Jurkat, Clone E6-1 (cell line): Measurements from ENCODE around the gene DNASE1L2.

Source experiments
- DNase-seq: peaks from one replicate; pipeline ENCODE4 v3.0.0-alpha.2; 2011; ENCODE audit warnings: low read depth, low spot score
- H3K4me3 ChIP-seq: 2 replicates; pipeline ENCODE4 v1.5.1; 2011; ENCODE audit warnings: mild to moderate bottlenecking, low read length, control low read depth, moderate library complexity

DNASE1L2 gene

DNA sequence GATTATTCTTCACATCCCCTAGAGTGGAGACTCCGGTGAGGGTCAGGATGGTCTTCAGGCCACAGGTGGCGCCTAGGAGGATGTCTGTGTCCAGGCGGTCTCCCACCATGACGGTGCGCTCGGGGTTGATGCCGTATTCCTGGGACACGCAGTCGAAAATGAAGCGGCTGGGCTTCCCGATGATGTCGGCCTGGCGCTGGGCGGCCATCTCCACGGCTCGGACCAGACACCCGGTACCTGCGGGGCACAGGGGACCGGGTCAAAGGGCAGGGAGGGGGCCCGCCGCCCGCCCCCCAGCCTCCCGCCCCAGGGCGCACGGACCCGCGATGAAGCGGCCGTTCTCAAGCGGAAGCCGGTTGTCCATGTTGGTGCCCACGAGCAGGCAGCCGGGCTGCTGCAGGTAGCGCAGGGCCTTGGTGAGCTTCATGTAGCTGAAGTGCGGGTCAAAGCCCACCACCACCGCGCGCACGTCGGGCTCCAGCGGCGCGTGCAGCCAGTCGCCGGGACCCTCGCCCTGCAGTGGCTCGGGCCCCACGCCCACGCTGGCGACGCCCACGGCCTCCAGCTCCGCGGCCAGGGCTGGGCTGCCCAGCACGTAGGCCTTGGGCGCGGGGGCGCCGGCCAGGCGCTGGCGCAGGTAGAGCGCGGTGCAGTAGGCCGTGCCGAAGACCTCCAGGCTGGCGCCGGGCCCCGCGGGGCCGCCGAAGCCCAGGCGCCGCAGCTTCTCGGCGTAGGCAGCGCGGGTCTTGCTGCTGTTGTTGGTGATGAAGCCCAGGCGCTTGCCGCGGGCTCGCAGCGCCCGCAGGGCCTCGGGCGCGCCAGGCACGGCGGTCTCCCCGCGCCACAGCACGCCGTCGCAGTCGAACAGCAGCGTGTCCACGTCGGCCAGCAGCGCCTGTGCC lies 22.2 kb upstream of the DNASE1L2 start:
- no peak for DNase-seq
- peak overlapping the region; percentile 60 for H3K4me3 ChIP-seq

DNA sequence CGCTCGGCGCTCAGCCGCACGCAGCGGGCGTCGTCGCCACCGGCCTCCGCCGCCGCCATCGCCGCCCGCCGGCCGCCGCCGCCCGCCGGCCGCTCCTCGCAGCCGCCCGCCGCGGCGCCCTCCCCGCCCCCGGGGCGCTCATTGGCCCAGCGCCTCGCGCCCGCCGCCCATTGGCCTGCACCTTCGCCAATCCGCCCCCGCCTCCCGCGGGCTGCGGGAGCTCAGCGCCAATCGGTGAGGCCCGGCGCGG lies 21.6 kb upstream of the DNASE1L2 start, which contains the start of gene PGP:
Gene PGP, minus strand, starts transcription at position 122 of the 250 bp plus-strand sequence. Its CDS starts 63 bp downstream, at position 59.
- no peak for DNase-seq
- peak within 1 kb of the TSS; percentile 92 for H3K4me3 ChIP-seq

DNA sequence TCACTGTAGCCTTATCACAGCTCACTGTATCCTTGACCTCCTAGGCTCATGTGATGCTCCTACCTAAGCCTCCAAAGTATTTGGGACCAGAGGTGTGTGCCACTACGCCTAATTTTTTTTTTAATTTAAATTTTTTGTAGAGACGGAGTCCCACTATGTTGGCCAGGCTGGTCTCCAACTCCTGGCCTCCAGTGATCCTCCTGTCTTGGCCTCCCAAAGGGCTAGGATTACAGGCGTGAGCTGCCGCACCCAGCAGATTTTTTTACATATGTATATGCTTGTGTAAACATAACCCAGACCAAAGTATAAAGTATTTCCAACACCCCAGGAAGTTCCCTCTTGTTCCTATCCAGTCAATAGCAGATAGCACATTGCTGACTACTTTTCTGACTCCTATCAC lies 19.9 kb upstream of the DNASE1L2 start:
- H3K4me3 ChIP-seq = peak overlapping the region; percentile 92
- DNase-seq = no peak

DNA sequence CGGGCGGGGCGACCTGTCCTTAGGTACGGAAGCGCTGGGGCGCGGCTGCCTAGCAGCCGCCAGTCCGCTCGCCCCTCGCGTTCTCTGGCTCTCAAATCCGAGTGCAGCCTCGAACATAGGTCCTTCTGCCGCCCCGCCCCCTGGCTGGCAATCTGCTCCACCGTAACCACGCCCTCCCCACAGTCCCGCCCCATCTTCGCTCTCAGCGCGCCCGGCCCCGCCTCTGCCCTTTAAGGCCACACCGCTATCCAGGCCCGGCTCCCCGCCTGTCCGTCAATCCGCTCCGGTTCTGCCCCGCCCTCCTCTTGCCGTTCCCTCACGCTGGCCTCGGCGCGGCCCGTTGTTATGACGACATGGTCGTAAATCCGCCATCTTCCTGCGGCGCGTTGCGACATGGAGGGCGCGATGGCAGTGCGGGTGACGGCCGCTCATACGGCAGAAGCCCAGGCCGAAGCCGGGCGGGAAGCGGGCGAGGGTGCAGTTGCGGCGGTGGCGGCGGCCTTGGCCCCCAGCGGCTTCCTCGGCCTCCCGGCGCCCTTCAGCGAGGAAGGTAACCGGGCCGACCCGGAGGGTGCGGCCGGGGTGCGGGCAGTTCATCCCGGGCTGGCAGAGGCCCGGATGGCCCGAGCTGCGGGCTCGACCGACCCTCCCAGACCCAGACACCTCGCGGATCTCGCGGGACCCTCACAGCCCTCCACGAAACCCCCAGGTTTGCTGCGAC lies 12.9 kb upstream of the DNASE1L2 start, which contains the start of gene E4F1:
Gene E4F1, plus strand, starts transcription at position 371 of the 721 bp plus-strand sequence. Its CDS starts 23 bp downstream, at position 394.
- peak; percentile 99 for DNase-seq
- peak within 1 kb of the TSS; percentile 89 for H3K4me3 ChIP-seq

DNA sequence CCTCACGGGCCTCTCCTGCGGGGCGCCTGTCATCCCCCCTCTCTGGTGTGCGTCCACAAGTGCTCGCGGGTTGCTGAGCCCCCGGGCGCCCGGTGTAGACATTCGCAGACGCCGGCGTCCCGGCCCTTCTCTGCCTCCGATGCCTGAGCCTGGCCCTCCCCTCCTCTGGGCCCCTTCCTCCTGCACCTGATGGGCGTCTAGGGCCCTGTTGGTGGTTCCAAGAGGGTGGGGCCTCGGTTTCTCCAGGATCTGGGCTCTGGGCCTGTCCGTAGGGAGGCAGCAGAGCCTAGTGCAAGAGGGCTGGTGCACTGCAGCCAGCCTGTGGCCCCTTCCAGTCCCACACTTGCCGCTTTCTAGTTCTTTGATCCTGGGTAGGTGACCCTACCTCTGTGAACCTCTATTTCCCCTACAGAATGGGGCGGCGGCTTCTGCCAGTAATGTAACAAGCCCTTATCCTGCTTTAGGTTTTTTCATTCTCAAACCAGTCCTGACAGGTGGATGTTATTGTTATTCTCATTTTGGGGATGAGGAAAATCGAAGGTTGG lies 12.2 kb upstream of the DNASE1L2 start:
- no peak for DNase-seq
- H3K4me3 ChIP-seq = peak overlapping the region; percentile 89

DNA sequence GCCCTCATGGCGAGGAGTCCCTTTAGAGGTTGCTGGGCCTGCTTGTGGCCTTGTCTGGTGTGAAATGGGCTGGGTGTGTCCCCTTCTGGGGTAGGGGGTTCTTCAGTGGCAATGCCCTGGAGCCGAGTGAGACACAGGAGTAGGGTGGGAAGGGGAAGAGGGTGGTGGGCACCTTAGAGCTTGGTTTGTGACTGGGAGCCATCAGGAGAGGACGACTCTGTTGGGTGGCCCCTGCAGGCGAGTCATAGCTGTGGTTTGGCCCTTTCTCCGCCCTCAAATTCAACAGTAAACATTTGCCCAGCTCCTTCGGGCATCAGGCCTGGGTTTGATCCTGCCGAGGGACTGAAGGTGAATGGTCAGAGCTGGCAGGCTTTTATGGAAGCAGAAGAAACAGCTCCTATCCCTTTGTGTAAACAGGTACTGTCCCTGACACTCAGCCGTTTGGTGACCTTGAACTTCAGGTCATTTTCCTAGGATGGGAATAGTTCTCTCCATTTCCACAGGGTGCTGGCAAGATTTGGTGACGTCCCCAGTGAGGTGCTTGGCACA lies 9.9 kb upstream of the DNASE1L2 start:
- H3K4me3 ChIP-seq = no peak overlapping the region
- DNase-seq = no peak

DNA sequence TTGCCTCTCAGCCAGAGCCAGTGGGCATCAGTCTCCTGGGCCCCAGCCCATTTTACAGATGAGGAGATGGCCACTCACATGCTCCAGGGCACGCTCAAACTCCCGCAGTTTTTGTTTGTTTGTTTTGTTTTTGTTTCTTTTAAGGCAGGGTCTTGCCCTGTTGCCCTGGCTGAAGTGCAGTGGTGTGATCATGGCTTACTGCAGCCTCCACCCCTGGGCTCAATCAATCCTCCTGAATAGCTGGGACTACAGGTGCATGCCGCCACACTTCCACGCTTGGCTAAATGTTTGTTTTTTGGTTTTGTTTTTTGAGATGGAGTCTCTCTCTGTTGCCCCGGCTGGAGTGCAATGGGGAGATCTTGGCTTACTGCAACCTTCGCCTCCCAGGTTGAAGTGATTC lies 9.3 kb upstream of the DNASE1L2 start:
- no peak for DNase-seq
- H3K4me3 ChIP-seq = no peak overlapping the region

DNA sequence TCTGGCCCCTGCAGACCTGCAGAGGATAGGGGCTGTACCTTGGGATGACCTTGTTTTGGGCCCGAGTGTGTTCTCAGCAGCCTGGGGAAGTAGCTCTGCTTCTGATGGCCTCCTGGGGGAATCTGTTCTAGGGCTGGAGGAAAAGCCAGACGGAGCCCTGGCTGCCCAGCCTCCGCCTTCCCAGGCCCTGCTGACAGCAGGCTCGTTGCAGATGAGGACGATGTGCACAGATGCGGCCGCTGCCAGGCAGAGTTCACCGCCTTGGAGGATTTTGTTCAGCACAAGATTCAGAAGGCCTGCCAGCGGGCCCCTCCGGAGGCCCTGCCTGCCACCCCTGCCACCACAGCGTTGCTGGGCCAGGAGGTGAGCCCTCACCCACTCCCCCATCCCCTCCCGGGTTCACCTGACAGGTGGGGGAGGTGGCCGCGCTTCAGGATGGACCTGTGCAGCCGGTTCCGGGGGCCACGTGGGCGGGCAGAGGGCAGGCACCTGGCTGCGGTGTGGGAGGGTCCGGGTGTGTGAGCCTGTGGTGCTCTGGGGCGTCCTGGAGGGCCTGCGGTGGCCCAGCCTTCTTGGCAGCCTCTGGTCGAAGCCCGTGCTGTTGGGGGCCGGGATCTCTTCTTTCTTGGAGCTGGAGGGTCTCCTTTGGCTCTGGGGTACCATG lies 8.0 kb upstream of the DNASE1L2 start:
- DNase-seq = no peak
- H3K4me3 ChIP-seq = no peak overlapping the region

DNA sequence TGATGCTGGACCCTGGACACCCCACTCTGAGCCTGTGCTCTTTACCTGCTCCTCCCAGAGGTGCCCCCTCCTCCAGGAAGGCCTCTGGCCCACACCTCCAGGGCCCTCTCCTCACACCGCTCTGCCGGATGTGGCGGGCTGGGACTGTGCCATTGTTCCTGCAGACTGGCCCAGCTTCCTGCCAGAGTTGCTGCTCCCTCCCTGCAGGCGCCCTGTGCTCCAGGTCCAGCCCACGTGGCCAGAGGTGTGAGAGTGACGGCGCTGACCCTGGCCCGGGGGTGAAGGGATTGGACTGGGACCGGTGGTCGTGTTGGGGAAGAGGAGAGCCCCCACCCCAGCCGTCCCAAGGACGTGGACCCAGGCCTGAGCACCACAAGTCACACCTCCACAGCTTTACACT lies 7.2 kb upstream of the DNASE1L2 start:
- DNase-seq = no peak
- H3K4me3 ChIP-seq = no peak overlapping the region

DNA sequence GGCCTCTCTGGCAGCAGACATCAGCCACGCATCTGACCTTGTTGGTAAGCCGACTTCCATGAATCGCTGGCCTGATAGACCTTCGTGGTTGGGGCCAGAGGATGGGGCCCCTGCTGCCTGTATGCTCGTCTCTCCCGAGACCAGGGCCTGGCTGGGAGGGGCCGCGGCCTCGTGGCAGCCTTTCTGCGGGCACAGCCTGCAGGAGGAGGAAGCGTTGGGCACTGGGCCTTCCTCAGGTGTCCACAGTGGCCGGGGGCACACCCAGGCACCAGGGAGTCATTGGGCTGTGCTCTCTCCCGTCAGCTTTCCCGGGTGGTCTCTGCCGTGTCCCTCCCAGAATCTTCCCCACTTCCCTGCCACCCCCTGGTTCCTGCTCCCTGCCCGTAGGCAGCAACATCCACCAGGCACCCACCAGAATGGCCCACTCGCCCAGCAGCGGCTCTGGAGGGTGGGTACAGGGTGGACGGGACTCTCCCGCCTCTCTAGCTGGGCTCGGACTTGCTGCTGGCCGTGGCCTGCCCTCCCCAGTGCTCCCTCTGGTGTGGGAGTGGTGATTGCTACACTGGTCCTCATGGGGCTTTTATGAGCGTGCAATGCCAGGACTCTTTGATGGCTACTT lies 6.5 kb upstream of the DNASE1L2 start:
- H3K4me3 ChIP-seq = no peak overlapping the region
- DNase-seq = no peak

DNA sequence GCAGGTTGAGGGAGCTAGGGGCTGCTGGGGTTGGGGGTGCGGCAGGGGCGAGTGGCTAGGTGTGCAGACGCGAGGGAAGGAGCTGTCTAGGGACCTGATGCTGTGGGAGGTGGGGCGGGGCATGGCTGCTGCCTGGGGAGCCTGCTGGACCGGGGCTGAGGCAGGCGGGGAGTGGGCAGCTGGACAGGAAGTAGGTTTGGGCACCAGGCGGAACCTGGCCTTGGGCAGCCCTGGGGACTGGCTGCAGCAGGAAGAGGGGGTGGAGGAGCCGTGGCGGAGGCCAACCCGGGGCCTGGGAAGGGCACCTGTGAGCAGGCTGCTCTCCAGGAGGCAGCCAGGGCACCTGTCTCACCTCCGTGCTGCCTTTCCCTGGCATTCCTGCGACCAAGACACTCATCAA lies 5.9 kb upstream of the DNASE1L2 start:
- no peak overlapping the region for H3K4me3 ChIP-seq
- no peak for DNase-seq

DNA sequence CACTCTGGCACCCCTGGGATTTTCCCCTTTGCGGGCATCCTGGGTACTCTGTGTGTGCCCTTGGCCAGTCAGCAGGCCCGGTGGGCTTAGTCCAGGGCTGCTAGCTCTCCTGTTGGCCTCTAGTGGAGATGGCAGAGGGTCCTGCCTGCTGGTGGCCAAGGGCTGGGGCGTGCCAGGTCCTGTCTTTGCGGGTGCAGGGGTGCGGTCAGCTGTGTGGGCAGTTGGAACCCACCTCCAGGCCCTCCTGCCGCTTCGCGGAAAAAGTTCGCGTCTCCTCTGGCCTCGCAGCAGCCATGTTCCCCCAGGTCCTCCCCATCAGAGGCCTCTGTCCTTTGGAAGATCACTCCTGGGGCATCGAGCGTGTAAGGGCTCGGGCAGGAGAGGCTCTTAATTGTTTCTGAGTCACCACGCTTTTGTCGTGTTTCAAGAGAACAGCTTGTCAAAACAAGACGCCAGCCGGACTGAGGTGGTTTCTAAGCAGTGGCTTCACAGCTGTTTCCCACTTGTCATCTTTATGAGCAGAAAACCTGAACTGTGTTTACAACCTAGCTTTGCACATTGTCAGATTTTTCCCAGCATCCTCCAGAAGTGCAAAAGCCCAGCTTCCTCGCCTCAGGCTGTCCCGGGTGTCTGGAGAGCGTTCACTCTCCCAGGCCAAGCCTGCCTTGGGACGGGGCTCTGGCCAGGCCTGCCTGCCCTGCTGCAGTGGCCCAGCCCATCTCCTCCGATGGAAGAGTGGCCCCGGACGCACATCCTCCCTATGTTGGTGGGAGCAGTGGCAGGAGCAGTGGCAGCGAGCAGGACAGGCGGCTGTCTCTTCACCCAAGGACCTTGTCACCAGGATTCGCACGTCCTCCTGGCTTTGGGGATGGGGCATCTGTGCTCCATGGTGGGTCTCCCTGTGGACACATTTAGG lies 5.0 kb upstream of the DNASE1L2 start:
- no peak for DNase-seq
- H3K4me3 ChIP-seq = no peak overlapping the region

DNA sequence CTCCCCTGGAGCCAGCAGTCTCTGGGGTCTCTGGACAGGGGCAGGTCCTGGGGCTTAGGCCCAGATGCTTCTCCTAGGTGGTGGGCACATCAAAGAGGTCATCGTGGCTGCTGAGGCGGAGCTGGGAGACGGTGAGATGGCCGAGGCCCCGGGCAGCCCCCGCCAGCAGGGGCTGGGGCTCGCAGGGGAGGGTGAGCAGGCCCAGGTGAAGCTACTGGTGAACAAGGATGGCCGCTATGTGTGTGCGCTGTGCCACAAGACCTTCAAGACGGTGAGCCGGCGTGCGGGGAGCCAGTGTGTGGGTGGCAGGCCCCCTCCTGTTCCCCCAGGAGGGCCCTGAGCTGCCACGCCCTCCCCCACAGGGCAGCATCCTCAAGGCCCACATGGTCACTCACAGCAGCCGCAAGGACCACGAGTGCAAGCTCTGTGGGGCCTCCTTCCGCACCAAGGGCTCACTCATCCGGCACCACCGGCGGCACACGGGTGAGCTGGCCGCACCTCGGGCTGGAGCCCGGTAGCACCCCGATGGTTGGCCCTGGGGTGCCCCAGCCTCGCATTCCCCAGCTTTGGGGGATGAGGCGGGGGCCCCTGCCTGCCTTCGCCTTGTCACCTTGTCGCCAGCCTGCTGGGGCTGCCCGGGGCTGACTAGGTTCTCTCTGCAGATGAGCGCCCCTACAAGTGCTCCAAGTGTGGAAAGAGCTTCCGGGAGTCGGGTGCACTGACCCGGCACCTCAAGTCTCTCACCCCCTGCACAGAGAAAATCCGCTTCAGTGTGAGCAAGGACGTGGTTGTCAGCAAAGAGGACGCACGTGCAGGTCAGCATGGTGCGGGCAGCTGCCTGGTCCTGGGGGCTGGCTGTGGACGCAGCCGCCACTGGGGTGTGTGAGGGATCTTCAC lies 3.9 kb upstream of the DNASE1L2 start:
- no peak overlapping the region for H3K4me3 ChIP-seq
- no peak for DNase-seq

DNA sequence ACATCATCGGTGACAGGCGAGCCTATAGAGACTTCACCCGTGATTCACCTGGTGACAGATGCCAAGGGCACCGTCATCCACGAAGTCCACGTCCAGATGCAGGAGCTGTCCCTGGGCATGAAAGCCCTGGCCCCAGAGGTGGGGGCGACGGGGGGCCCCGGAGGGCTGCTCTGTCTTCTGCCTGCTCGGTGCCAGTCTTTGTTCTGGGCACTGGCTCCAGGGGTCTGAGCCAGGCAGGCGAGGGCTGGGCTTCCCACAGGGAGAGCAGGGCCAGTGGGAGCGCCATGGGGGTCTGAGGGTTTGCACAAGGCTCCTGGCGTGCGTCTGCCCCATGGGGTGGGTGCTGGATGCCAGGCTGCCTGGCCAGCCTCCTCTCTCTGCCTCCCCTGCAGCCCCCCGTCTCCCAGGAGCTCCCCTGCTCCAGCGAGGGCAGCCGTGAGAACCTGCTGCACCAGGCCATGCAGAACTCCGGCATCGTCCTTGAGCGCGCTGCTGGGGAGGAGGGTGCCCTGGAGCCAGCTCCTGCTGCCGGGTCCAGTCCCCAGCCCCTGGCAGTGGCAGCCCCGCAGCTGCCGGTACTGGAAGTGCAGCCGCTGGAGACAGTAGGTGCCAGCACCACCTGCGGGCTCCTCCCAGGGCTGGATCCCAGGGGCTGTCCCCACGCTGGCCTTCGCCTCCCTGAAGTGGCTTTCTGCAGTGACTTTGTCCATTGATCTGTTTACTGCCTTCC lies 3.0 kb upstream of the DNASE1L2 start:
- no peak overlapping the region for H3K4me3 ChIP-seq
- no peak for DNase-seq

DNA sequence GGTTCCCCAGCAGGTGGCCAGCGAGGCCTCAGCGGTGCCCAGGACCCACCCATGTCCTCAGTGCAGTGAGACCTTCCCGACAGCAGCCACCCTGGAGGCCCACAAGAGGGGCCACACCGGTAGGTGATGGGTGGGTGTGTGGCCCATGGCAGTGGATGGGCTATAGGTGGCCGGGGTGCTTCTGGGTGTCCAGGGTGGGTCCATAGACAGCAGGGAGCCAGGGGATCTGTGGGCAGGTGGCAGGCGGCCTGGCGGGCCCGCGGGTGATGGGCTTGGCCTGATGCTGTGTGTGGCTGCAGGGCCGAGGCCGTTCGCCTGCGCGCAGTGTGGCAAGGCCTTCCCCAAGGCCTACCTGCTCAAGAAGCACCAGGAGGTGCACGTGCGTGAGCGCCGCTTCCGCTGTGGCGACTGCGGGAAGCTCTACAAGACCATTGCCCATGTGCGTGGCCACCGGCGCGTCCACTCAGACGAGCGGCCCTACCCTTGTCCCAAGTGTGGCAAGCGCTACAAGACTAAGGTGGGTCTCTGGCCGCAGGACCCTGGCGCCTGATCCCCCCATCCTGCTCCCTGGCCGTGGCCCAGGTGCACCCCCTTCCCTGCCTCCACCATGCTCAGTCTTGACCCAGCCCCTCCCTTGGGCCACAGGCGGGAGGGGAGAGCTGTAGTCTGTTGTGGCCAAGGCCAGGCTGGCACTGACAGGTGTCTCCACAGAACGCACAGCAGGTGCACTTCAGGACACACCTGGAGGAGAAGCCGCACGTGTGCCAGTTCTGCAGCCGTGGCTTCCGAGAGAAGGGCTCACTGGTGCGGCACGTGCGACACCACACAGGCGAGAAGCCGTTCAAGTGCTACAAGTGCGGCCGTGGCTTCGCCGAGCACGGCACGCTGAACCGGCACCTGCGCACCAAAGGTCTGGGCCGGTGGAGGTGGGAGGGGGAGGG lies 2.1 kb upstream of the DNASE1L2 start:
- no peak for DNase-seq
- no peak overlapping the region for H3K4me3 ChIP-seq

DNA sequence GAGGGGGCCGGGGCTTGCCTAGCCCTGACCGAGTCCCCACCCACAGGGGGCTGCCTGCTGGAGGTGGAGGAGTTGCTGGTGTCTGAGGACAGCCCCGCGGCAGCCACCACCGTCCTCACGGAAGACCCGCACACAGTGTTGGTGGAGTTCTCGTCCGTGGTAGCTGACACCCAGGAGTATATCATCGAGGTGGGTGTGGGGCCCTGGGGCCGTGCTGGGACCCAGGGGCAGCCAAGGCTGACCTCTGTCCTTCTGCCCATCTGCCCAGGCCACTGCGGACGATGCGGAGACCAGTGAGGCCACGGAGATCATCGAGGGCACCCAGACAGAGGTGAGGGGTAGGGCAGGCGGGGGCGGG lies 1.5 kb upstream of the DNASE1L2 start:
- no peak for DNase-seq
- no peak overlapping the region for H3K4me3 ChIP-seq
